HTERT RPE-1 (cell line): ENCODE results near the gene ASTL.

Experiments
- in situ Hi-C: fragments of 300-500 bp; cut with MboI; formaldehyde crosslinking; loops from 4 replicates; pipeline ENCODE4 v1.14.3; 2020; ENCODE audit warnings: low sequenced_read_pairs

ASTL gene

GRCh38 chr2:96114546-96114902 lies 23.8 kb downstream of the ASTL start:
- in situ Hi-C loops, result no loop called here

GRCh38 chr2:96113951-96114350 lies 24.4 kb downstream of the ASTL start:
- in situ Hi-C loops, result no loop called here

GRCh38 chr2:96113367-96113677 lies 25.0 kb downstream of the ASTL start:
- in situ Hi-C loops, result no loop called here

- in situ Hi-C loops, result no loop called here
Observed at GRCh38 chr2:96112501-96113366, 25.6 kb downstream of the ASTL start.

GRCh38 chr2:96111823-96112500 lies 26.3 kb downstream of the ASTL start:
- in situ Hi-C loops, result no loop called here

GRCh38 chr2:96111257-96111640 lies 27.1 kb downstream of the ASTL start:
- in situ Hi-C loops, result no loop called here

GRCh38 chr2:96110621-96111256 lies 27.6 kb downstream of the ASTL start:
- in situ Hi-C loops, result no loop called here

- in situ Hi-C loops, result no loop called here
Observed at GRCh38 chr2:96109931-96110511, 28.3 kb downstream of the ASTL start.

GRCh38 chr2:96109361-96109680 lies 29.0 kb downstream of the ASTL start:
- in situ Hi-C loops, result no loop called here

GRCh38 chr2:96108541-96109360 lies 29.6 kb downstream of the ASTL start:
- in situ Hi-C loops, result no loop called here

GRCh38 chr2:96108151-96108540 lies 30.2 kb downstream of the ASTL start:
- in situ Hi-C loops, result no loop called here

- in situ Hi-C loops, result no loop called here
Observed at GRCh38 chr2:96107708-96108065, 30.6 kb downstream of the ASTL start.

GRCh38 chr2:96106991-96107707 lies 31.2 kb downstream of the ASTL start:
- in situ Hi-C loops, result no loop called here

- in situ Hi-C loops, result no loop called here
Observed at GRCh38 chr2:96105994-96106715, 32.1 kb downstream of the ASTL start.

- in situ Hi-C loops, result no loop called here
Observed at GRCh38 chr2:96105152-96105915, 33.0 kb downstream of the ASTL start.

- in situ Hi-C loops, result no loop called here
Observed at GRCh38 chr2:96104487-96104861, 33.8 kb downstream of the ASTL start.

- in situ Hi-C loops, result no loop called here
Observed at GRCh38 chr2:96103761-96104486, 34.4 kb downstream of the ASTL start.

GRCh38 chr2:96103187-96103601 lies 35.1 kb downstream of the ASTL start:
- in situ Hi-C loops, result no loop called here
